Measurements from ENCODE around the gene CAMTA1.

GRCh38 chr1:7462617-7463016, 677.4 kb downstream of the CAMTA1 start:
- TF ChIP-seq CTCF (conservative IDR thresholded peaks at IDR 0.05; ENCODE audit: low read length) (no peak), EZH2phosphoT487 (IDR thresholded peaks at IDR 0.05; ENCODE audit: borderline replicate concordance, low read depth, low read length) (no peak)
